ENCODE measurements around the gene MKNK2.

DNA sequence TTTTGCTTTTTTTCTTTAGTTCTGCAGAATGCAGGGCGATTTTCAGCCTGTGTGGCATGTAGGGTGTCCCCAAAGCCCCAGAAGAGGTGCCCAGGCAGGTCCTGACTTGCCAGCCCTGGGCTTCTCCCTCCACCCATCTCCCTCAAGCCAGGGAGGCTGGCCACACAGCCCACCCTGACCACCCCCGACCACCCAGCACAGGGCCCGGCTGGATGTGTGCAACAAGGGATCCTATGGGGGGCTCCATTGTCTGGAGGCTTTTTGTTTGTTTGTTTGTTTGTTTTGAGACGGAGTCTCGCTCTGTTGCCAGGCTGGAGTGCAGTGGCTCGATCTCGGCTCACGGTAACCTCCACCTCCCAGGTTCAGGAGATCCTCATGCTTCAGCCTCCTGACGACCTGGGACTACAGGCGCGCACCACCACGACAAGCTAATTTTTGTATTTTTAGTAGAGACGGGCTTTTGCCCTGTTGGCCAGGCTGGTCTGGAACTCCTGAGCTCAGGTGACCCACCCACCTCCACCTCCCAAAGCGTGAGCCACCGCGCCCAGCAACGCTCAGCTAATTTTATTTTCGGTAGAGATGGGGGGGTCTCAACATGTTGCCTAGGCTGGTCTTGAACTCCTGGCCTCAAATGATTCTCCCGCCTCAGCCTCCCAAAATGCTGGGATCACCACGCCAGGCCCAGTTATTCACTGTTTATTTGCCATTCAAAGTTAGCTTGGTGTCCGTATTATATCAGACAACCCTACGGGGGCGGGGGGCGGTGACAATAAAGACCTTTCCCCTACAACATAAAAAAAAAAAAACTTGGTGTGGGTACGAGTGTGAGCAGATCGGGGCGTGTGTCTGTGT is 7.8 kb upstream of the MKNK2 start:
- TF ChIP-seq, protein P1, sequence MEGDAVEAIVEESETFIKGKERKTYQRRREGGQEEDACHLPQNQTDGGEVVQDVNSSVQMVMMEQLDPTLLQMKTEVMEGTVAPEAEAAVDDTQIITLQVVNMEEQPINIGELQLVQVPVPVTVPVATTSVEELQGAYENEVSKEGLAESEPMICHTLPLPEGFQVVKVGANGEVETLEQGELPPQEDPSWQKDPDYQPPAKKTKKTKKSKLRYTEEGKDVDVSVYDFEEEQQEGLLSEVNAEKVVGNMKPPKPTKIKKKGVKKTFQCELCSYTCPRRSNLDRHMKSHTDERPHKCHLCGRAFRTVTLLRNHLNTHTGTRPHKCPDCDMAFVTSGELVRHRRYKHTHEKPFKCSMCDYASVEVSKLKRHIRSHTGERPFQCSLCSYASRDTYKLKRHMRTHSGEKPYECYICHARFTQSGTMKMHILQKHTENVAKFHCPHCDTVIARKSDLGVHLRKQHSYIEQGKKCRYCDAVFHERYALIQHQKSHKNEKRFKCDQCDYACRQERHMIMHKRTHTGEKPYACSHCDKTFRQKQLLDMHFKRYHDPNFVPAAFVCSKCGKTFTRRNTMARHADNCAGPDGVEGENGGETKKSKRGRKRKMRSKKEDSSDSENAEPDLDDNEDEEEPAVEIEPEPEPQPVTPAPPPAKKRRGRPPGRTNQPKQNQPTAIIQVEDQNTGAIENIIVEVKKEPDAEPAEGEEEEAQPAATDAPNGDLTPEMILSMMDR (IDR thresholded peaks at IDR 0.05): no peak
- no peak for TF ChIP-seq POLR2A (IDR thresholded peaks at IDR 0.05)
